ENCODE results near the gene HOXD8.

- TF ChIP-seq POLR2A (IDR thresholded peaks at IDR 0.05) (no peak), CTCF (IDR thresholded peaks at IDR 0.05) (no peak)
Observed at GRCh38 chr2:176130147-176130956, 847 bp downstream of the HOXD8 start.

All from testis (tissue), 2 donors.